Activated CD8-positive, alpha-beta T cell treated with anti-CD3 and anti-CD28 coated beads for 36 hours (primary cell): ENCODE measurements around the gene PRDX3. TPM values are rescaled to one million over a fixed set of nuclear protein-coding genes. Genes with fewer than 3 reads are reported as not detected.

Source experiments
- ATAC-seq: fragments of 200-7000 bp; cut with Tn5 transposase; one replicate; pipeline ENCODE4 v1.10.0; 2021; ENCODE audit warnings: mild to moderate bottlenecking, moderate library complexity
- CTCF ChIA-PET: fragments of 350-600 bp; sonication (Branson Sonifier 250); formaldehyde crosslinking; loops from one replicate; lab custom pipeline; 2021; ENCODE audit warnings: antibody characterized with exemption; lab: Charles Lee
- POLR2A ChIA-PET: fragments of 350-600 bp; sonication (Branson Sonifier 250); formaldehyde crosslinking; loops from one replicate; lab custom pipeline; 2021; ENCODE audit warnings: antibody characterized with exemption; lab: Charles Lee
- DNase-seq: peaks from one replicate; pipeline ENCODE4 v3.0.0-alpha.2; 2020
- H3K27ac Mint-ChIP-seq: one replicate; pipeline ENCODE4 v1.8.0; 2021; ENCODE audit warnings: mild to moderate bottlenecking, mixed read lengths
- H3K27me3 Mint-ChIP-seq: one replicate; pipeline ENCODE4 v1.8.0; 2021; ENCODE audit warnings: mixed read lengths
- H3K36me3 Mint-ChIP-seq: one replicate; pipeline ENCODE4 v1.8.0; 2021; ENCODE audit warnings: low read depth, mixed read lengths
- H3K4me1 Mint-ChIP-seq: one replicate; pipeline ENCODE4 v1.8.0; 2021; ENCODE audit warnings: low read depth, mixed read lengths
- H3K4me3 Mint-ChIP-seq: one replicate; pipeline ENCODE4 v1.8.0; 2021; ENCODE audit warnings: mild to moderate bottlenecking, moderate library complexity, mixed read lengths
- H3K9me3 Mint-ChIP-seq: one replicate; pipeline ENCODE4 v1.8.0; 2021; ENCODE audit warnings: mixed read lengths
- intact Hi-C: fragments of 100-400 bp; cut with micrococcal nuclease; formaldehyde crosslinking; loops from one replicate; pipeline ENCODE4 v1.10.0; 2022
- total RNA-seq, 2 experiments: library from RNA; stranded (reverse); gene quantifications; one replicate each; pipeline ENCODE4 v1.2.3, GENCODE V29; 2021
- TF ChIP-seq, protein P1 (sequence below): fragments of 200-600 bp; IDR thresholded peaks from one replicate; pipeline ENCODE4 v1.8.0; 2022; ENCODE audit warnings: antibody characterized with exemption, mild to moderate bottlenecking

Gene PRDX3
- total RNA-seq, 2 experiments from 2014 or later = 198 to 203 TPM

DNA sequence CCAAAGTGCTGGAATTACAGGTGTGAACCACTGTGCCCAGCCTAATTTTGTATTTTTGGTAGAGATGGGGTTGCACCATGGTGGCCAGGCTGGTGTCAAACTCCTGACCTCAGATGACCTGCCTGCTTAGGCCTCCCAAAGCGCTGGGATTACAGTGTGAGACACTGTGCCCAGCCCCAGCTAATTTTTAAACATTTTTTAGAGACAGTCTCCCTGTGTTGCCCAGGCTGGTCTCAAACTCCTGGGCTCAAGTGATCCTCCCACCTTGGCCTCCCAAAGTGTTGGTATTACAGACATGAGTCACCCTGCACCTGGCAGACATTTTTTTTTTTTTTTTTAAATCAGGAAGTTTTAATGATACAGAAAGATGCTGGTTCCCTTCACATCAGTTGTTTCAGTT is 59.2 kb downstream of the PRDX3 start:
- peaks cover 10% of the 10 kb centered on the region for H3K4me1 Mint-ChIP-seq
- peaks cover 22% of the 10 kb centered on the region for H3K36me3 Mint-ChIP-seq
- ATAC-seq (peak; percentile 36), DNase-seq (no peak)
- intact Hi-C loops = no loop called here
- peak overlapping the region; percentile 61 for H3K27ac Mint-ChIP-seq
- TF ChIP-seq, protein P1, sequence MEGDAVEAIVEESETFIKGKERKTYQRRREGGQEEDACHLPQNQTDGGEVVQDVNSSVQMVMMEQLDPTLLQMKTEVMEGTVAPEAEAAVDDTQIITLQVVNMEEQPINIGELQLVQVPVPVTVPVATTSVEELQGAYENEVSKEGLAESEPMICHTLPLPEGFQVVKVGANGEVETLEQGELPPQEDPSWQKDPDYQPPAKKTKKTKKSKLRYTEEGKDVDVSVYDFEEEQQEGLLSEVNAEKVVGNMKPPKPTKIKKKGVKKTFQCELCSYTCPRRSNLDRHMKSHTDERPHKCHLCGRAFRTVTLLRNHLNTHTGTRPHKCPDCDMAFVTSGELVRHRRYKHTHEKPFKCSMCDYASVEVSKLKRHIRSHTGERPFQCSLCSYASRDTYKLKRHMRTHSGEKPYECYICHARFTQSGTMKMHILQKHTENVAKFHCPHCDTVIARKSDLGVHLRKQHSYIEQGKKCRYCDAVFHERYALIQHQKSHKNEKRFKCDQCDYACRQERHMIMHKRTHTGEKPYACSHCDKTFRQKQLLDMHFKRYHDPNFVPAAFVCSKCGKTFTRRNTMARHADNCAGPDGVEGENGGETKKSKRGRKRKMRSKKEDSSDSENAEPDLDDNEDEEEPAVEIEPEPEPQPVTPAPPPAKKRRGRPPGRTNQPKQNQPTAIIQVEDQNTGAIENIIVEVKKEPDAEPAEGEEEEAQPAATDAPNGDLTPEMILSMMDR = no peak
- H3K4me3 Mint-ChIP-seq = no peak overlapping the region
- POLR2A ChIA-PET = interaction anchor here (1.0 to 1.5 kb wide), 2 partner anchors 14 to 25 kb away, joined by 4 read pairs; no protein-coding TSS in a partner anchor
- CTCF ChIA-PET = interaction anchor here (1.3 kb wide), 1 partner anchor 12 kb away, joined by 3 read pairs; no protein-coding TSS in a partner anchor
- H3K9me3 Mint-ChIP-seq = no peaks in the 10 kb centered on the region
- no peaks in the 10 kb centered on the region for H3K27me3 Mint-ChIP-seq

- TF ChIP-seq, protein P1 = no peak
- H3K27ac Mint-ChIP-seq = no peak overlapping the region
- H3K4me3 Mint-ChIP-seq = no peak overlapping the region
- intact Hi-C loops = no loop called here
- ChIA-PET CTCF (interaction anchor here (0.8 kb wide), 1 partner anchor 245 kb away, joined by 5 read pairs; no protein-coding TSS in a partner anchor), POLR2A (no interaction called here)
- peaks cover 19% of the 10 kb centered on the region for H3K4me1 Mint-ChIP-seq
- H3K36me3 Mint-ChIP-seq = peaks cover 30% of the 10 kb centered on the region
- ATAC-seq = no peak
- no peaks in the 10 kb centered on the region for H3K27me3 Mint-ChIP-seq
- no peaks in the 10 kb centered on the region for H3K9me3 Mint-ChIP-seq
- DNase-seq = no peak
Measured at GRCh38 chr10:119118231-119118630, 60.4 kb downstream of the PRDX3 start.

Other genes with a start within 250 kb of the PRDX3 start
- gene NANOS1, start 149.1 kb downstream of the PRDX3 start, total RNA-seq = under 1 TPM in 1 of 2 experiments, not detected in 1; 0.20 TPM
- gene EIF3A, start 98.0 kb downstream of the PRDX3 start, total RNA-seq = 100 to 1,000 TPM; 127 to 131 TPM
- 10 to 100 TPM; 16.9 to 18.6 TPM for gene DENND10, start 74.7 kb downstream of the PRDX3 start, total RNA-seq
- 10 to 100 TPM; 45.9 to 50.3 TPM for gene SFXN4, start 13.1 kb downstream of the PRDX3 start, total RNA-seq
- 10 to 100 TPM; 14.8 to 15.6 TPM for gene GRK5, start 28.8 kb upstream of the PRDX3 start, total RNA-seq